ENCODE results near the gene HOXD1.

HOXD1 gene

GRCh38 chr2:176162911-176163671 is 25.4 kb upstream of the HOXD1 start:
- Histone ChIP-seq H2AFZ (ENCODE audit: low read depth, low read length, severe bottlenecking) (no peak overlapping the region), H3K36me3 (ENCODE audit: low read length) (no peaks in the 10 kb centered on the region), H3K27me3 (ENCODE audit: low read length) (no peaks in the 10 kb centered on the region), H3K27ac (ENCODE audit: low read depth, low read length) (no peak overlapping the region), H3K9me3 (ENCODE audit: insufficient read depth, low read length) (no peaks in the 10 kb centered on the region), H3K79me2 (ENCODE audit: insufficient read depth, low read length) (no peaks in the 10 kb centered on the region), H4K20me1 (ENCODE audit: low read depth, low read length) (no peaks in the 10 kb centered on the region), H3K9ac (ENCODE audit: low read length) (no peak overlapping the region), H3K4me3 (ENCODE audit: insufficient read depth, low read length, poor library complexity, severe bottlenecking) (no peak overlapping the region), H3K4me2 (ENCODE audit: low read depth, low read length, poor library complexity, severe bottlenecking) (no peak overlapping the region), H3F3A (ENCODE audit: insufficient read depth) (no peaks in the 10 kb centered on the region), H3K9me2 (replicated peaks; ENCODE audit: insufficient read depth, low read length) (no peaks in the 10 kb centered on the region)
- TF ChIP-seq EZH2phosphoT487 (conservative IDR thresholded peaks at IDR 0.05; ENCODE audit: low read length), result no peak
- no peak for TF ChIP-seq CTCF (IDR thresholded peaks at IDR 0.05; ENCODE audit: insufficient read depth, low read length, poor library complexity, severe bottlenecking)

GRCh38 chr2:176163672-176164056 is 24.8 kb upstream of the HOXD1 start:
- Histone ChIP-seq H3F3A (ENCODE audit: insufficient read depth) (no peaks in the 10 kb centered on the region), H3K27me3 (ENCODE audit: low read length) (no peaks in the 10 kb centered on the region)

GRCh38 chr2:176164201-176164600 is 24.3 kb upstream of the HOXD1 start:
- no peaks in the 10 kb centered on the region for H3K27me3 ChIP-seq (ENCODE audit: low read length)

More at GRCh38 chr2:176163672-176164056, 24.8 kb upstream of the HOXD1 start:
- Histone ChIP-seq H3K4me3 (ENCODE audit: insufficient read depth, low read length, poor library complexity, severe bottlenecking) (no peak overlapping the region), H3K9ac (ENCODE audit: low read length) (no peak overlapping the region), H3K4me2 (ENCODE audit: low read depth, low read length, poor library complexity, severe bottlenecking) (no peak overlapping the region), H3K36me3 (ENCODE audit: low read length) (no peaks in the 10 kb centered on the region), H3K9me3 (ENCODE audit: insufficient read depth, low read length) (no peaks in the 10 kb centered on the region), H2AFZ (ENCODE audit: low read depth, low read length, severe bottlenecking) (no peak overlapping the region), H3K9me2 (replicated peaks; ENCODE audit: insufficient read depth, low read length) (no peaks in the 10 kb centered on the region), H4K20me1 (ENCODE audit: low read depth, low read length) (no peaks in the 10 kb centered on the region), H3K27ac (ENCODE audit: low read depth, low read length) (no peak overlapping the region), H3K79me2 (ENCODE audit: insufficient read depth, low read length) (no peaks in the 10 kb centered on the region)
- TF ChIP-seq EZH2phosphoT487 (conservative IDR thresholded peaks at IDR 0.05; ENCODE audit: low read length) (no peak), CTCF (IDR thresholded peaks at IDR 0.05; ENCODE audit: insufficient read depth, low read length, poor library complexity, severe bottlenecking) (no peak)

DNA sequence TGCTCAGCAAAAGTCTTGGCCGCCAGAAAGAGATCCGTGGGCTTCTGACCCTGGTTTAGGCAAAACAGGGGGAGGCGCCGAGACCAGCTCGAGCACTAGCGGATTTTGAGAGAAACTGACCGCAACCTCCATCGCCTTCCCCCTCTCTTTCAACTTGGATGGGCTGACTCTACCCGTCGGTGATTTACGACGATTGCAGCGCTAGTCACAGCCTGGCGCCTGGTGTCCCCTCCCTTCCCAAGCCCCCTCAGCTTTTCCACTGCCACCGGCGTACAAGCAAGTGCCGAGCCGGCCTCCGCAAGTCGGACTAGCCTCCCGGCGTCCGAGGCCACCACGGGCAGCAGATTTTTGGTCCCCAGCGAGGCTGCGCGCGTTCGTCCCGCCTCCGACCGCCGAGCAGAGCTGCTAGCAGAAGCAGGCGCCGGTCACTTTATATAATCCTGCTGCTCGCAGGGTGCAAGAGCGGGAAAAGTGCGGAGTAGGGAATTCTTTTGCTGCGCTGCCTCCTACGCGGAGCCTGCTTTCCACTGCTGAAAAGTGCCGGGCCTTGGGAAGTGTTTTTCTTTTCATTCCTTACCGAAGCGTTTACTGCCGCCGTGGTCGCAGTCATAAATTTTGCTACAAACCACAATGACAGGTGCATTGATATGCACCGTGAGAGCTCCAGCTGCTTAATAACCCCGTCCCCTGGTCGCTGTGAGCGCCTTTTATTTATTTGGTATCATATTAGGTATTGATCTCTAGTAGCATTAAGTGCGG is 23.7 kb upstream of the HOXD1 start:
- Histone ChIP-seq H3K9me2 (replicated peaks; ENCODE audit: insufficient read depth, low read length) (no peaks in the 10 kb centered on the region), H3K4me2 (ENCODE audit: low read depth, low read length, poor library complexity, severe bottlenecking) (no peak overlapping the region), H3F3A (ENCODE audit: insufficient read depth) (no peaks in the 10 kb centered on the region), H3K27me3 (ENCODE audit: low read length) (no peaks in the 10 kb centered on the region), H3K9me3 (ENCODE audit: insufficient read depth, low read length) (no peaks in the 10 kb centered on the region), H3K4me3 (ENCODE audit: insufficient read depth, low read length, poor library complexity, severe bottlenecking) (no peak overlapping the region), H3K27ac (ENCODE audit: low read depth, low read length) (no peak overlapping the region), H3K79me2 (ENCODE audit: insufficient read depth, low read length) (no peaks in the 10 kb centered on the region), H4K20me1 (ENCODE audit: low read depth, low read length) (no peaks in the 10 kb centered on the region), H2AFZ (ENCODE audit: low read depth, low read length, severe bottlenecking) (no peak overlapping the region), H3K9ac (ENCODE audit: low read length) (no peak overlapping the region), H3K36me3 (ENCODE audit: low read length) (no peaks in the 10 kb centered on the region)
- TF ChIP-seq CTCF (IDR thresholded peaks at IDR 0.05; ENCODE audit: insufficient read depth, low read length, poor library complexity, severe bottlenecking), result no peak
- no peak for TF ChIP-seq EZH2phosphoT487 (conservative IDR thresholded peaks at IDR 0.05; ENCODE audit: low read length)

More at GRCh38 chr2:176164201-176164600, 24.3 kb upstream of the HOXD1 start:
- Histone ChIP-seq H3K9me2 (replicated peaks; ENCODE audit: insufficient read depth, low read length) (no peaks in the 10 kb centered on the region), H3K9me3 (ENCODE audit: insufficient read depth, low read length) (no peaks in the 10 kb centered on the region), H3K4me2 (ENCODE audit: low read depth, low read length, poor library complexity, severe bottlenecking) (no peak overlapping the region), H3K79me2 (ENCODE audit: insufficient read depth, low read length) (no peaks in the 10 kb centered on the region), H4K20me1 (ENCODE audit: low read depth, low read length) (no peaks in the 10 kb centered on the region), H2AFZ (ENCODE audit: low read depth, low read length, severe bottlenecking) (no peak overlapping the region), H3K36me3 (ENCODE audit: low read length) (no peaks in the 10 kb centered on the region), H3K4me3 (ENCODE audit: insufficient read depth, low read length, poor library complexity, severe bottlenecking) (no peak overlapping the region), H3F3A (ENCODE audit: insufficient read depth) (no peaks in the 10 kb centered on the region), H3K27ac (ENCODE audit: low read depth, low read length) (no peak overlapping the region), H3K9ac (ENCODE audit: low read length) (no peak overlapping the region)
- no peak for TF ChIP-seq EZH2phosphoT487 (conservative IDR thresholded peaks at IDR 0.05; ENCODE audit: low read length)

All from SU-DHL-6 (cell line).